RWPE1 (cell line): ENCODE measurements around the gene TMEM106C.

Experiments
- CTCF ChIA-PET: fragments of 350-600 bp; sonication (Branson Sonifier 250); formaldehyde crosslinking; extraction: SDS; loops from one replicate; lab custom pipeline; 2021; lab: Yijun Ruan, JAX
- POLR2A ChIA-PET: fragments of 400-600 bp; formaldehyde crosslinking; extraction: SDS; loops from one replicate; lab custom pipeline; 2020; ENCODE audit warnings: antibody characterized with exemption; ENCODE audit not compliant: low non-redundant PET; lab: Yijun Ruan, JAX
- DNase-seq: peaks from one replicate; pipeline ENCODE4 v3.0.0; 2012; ENCODE audit warnings: low spot score
- H3K27ac ChIP-seq: fragments of 450-650 bp; 2 replicates; pipeline ENCODE4 v1.5.1; 2017
- TF ChIP-seq, protein P1 (sequence below): fragments of 450-650 bp; conservative IDR thresholded peaks from 2 replicates; pipeline ENCODE4 v1.5.1; 2017; ENCODE audit warnings: low read depth, mild to moderate bottlenecking

The TMEM106C gene

GRCh38 chr12:47935184-47935583 is 28.2 kb upstream of the TMEM106C start:
- TF ChIP-seq, protein P1, sequence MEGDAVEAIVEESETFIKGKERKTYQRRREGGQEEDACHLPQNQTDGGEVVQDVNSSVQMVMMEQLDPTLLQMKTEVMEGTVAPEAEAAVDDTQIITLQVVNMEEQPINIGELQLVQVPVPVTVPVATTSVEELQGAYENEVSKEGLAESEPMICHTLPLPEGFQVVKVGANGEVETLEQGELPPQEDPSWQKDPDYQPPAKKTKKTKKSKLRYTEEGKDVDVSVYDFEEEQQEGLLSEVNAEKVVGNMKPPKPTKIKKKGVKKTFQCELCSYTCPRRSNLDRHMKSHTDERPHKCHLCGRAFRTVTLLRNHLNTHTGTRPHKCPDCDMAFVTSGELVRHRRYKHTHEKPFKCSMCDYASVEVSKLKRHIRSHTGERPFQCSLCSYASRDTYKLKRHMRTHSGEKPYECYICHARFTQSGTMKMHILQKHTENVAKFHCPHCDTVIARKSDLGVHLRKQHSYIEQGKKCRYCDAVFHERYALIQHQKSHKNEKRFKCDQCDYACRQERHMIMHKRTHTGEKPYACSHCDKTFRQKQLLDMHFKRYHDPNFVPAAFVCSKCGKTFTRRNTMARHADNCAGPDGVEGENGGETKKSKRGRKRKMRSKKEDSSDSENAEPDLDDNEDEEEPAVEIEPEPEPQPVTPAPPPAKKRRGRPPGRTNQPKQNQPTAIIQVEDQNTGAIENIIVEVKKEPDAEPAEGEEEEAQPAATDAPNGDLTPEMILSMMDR = no peak
- H3K27ac ChIP-seq = no peak overlapping the region
- ChIA-PET CTCF (no interaction called here), POLR2A (no interaction called here)
- DNase-seq = no peak

- DNase-seq = no peak
- ChIA-PET CTCF (interaction anchor here (1.3 kb wide), 1 partner anchor 11 kb away, joined by 9 read pairs; no protein-coding TSS in a partner anchor), POLR2A (interaction anchor here (1.4 kb wide), 1 partner anchor 33 kb away, joined by 5 read pairs; the partner anchor contains the start of gene VDR)
- no peak overlapping the region for H3K27ac ChIP-seq
- TF ChIP-seq, protein P1 = no peak
Observed at GRCh38 chr12:47938093-47938492, 25.3 kb upstream of the TMEM106C start.

GRCh38 chr12:47938594-47938993 is 24.8 kb upstream of the TMEM106C start:
- H3K27ac ChIP-seq = no peak overlapping the region
- DNase-seq = no peak
- TF ChIP-seq, protein P1 = no peak
- POLR2A ChIA-PET = interaction anchor here (1.4 kb wide), 1 partner anchor 34 kb away, joined by 5 read pairs; the partner anchor contains the start of gene VDR
- CTCF ChIA-PET = interaction anchor here (1.3 kb wide), 1 partner anchor 11 kb away, joined by 9 read pairs; no protein-coding TSS in a partner anchor

DNA sequence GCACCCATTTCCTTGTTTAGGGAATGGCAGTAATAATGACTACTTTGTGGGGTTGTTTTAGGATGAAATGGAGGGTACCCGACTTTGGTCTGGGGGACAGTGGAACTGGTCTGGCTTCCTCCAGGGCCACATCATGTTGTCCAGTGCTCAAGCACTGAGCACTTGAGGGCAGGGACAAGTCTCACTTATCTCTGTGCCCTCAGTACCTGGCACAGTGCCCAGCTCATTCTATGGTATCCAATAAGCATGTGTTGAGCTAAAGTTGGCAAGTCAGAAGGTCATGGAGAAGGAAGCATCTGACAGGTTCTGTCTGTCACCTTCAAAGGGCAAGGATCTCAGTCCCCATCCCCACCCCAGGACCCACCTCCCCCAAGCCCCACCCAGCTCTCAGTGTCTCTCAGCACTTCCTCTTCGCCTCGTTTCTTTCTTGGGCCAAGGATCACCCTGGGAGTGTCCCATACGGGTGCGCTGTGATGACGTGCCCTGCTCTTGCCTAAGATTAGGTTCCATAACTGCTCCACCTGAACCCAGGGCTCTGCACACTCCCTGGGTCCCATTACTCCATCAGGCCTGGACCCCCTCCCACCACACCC is 24.3 kb upstream of the TMEM106C start:
- no peak overlapping the region for H3K27ac ChIP-seq
- ChIA-PET POLR2A (interaction anchor here (1.4 kb wide), 1 partner anchor 34 kb away, joined by 5 read pairs; the partner anchor contains the start of gene VDR), CTCF (no interaction called here)
- no peak for DNase-seq
- TF ChIP-seq, protein P1 = no peak

DNA sequence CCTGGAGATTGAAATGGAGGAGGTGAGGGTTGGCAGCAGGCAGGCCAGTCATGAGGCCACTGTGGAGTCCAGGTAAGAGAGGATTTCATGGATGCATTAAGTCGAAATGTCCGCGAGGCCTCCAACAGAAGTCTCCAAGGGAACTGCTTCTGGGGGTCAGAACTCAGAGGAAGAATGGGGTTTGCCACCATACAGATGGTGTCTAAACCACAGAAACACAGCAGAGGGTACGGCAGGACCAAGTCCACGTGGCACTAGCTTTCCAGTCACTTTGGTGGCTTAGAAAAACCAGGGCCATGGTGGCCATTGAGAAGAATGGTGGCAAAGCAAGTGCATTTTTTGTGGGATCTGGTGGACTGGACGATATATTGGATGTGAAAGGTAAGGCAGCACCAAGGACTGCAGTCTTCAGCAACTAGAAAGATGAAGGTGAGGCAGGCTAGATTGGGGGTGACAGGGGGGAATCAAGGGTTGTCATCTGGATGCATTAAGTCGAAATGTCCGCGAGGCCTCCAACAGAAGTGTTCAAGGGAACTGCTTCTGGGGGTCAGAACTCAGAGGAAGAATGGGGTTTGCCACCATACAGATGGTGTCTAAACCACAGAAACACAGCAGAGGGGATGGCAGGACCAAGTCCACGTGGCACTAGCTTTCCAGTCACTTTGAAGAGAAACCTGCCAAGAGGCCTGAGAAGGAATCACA is 22.5 kb upstream of the TMEM106C start:
- DNase-seq = no peak
- CTCF ChIA-PET = interaction anchor here (0.5 kb wide), 1 partner anchor 1259 kb away, joined by 3 read pairs; no protein-coding TSS in a partner anchor
- no peak overlapping the region for H3K27ac ChIP-seq
- TF ChIP-seq, protein P1 = no peak
- POLR2A ChIA-PET = no interaction called here

- no peak for DNase-seq
- no peak overlapping the region for H3K27ac ChIP-seq
- TF ChIP-seq, protein P1 = no peak
- CTCF ChIA-PET = no interaction called here
- POLR2A ChIA-PET = no interaction called here
Observed at GRCh38 chr12:47941475-47941780, 22.0 kb upstream of the TMEM106C start.
